Measurements from ENCODE around the gene RNF123. TPM values are rescaled to one million over a fixed set of nuclear protein-coding genes. Genes with fewer than 3 reads are reported as not detected.

The RNF123 gene
- total and polyA plus RNA-seq, 10 of the 15 experiments (the other 5 are each of a cell fraction or from before 2014, with no cell fraction given) = 4.2 to 31.5 (median 17.6) TPM

DNA sequence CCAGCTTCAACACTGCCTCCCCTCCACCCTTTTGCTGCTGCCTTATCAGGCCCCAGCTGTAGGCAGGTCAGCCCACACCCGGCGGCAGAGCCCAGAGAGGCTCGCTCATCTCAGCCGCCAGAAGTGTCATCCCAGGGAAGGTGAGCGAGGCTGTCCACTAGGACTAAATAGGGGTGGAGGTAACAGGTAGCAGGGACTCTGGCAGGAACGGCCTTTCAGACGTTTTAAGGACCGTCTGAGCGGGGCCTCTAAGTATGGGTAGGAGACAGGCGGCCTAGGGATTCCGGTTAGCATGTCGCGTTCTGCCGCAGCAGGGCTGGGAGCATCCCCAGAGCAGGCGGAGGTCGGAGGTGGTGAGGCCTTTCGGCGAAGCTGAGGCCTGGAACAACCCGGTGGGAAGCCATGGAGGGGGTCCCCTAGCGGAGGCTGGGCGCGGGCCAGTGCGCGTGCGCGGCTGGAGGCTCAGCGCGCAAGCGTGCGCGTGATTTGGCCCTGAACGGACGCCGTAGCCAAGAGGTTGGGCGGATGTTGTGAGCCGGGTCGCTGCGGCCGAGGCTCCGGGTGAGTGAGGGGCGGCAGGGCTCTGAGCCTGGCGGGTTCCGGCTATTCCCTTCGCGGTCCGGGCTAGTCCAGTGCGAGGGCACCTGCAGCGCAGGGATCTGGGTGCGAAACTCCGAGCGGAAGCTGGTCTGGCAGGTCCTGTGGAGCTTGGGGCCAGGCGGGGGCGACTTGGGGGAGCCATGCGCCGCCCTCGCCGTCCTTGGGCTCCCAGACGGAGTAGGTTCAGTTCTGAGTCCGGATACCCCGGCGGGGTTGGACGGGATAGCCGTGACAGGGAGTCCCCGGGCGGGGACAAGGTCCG is at the start of gene RNF123, which contains the start of gene MST1 (continued):
- TF ChIP-seq, protein P1, sequence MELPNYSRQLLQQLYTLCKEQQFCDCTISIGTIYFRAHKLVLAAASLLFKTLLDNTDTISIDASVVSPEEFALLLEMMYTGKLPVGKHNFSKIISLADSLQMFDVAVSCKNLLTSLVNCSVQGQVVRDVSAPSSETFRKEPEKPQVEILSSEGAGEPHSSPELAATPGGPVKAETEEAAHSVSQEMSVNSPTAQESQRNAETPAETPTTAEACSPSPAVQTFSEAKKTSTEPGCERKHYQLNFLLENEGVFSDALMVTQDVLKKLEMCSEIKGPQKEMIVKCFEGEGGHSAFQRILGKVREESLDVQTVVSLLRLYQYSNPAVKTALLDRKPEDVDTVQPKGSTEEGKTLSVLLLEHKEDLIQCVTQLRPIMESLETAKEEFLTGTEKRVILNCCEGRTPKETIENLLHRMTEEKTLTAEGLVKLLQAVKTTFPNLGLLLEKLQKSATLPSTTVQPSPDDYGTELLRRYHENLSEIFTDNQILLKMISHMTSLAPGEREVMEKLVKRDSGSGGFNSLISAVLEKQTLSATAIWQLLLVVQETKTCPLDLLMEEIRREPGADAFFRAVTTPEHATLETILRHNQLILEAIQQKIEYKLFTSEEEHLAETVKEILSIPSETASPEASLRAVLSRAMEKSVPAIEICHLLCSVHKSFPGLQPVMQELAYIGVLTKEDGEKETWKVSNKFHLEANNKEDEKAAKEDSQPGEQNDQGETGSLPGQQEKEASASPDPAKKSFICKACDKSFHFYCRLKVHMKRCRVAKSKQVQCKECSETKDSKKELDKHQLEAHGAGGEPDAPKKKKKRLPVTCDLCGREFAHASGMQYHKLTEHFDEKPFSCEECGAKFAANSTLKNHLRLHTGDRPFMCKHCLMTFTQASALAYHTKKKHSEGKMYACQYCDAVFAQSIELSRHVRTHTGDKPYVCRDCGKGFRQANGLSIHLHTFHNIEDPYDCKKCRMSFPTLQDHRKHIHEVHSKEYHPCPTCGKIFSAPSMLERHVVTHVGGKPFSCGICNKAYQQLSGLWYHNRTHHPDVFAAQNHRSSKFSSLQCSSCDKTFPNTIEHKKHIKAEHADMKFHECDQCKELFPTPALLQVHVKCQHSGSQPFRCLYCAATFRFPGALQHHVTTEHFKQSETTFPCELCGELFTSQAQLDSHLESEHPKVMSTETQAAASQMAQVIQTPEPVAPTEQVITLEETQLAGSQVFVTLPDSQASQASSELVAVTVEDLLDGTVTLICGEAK (IDR thresholded peaks at IDR 0.05; ENCODE audit: borderline replicate concordance) = peak; percentile 89
- TF ChIP-seq, protein P2, sequence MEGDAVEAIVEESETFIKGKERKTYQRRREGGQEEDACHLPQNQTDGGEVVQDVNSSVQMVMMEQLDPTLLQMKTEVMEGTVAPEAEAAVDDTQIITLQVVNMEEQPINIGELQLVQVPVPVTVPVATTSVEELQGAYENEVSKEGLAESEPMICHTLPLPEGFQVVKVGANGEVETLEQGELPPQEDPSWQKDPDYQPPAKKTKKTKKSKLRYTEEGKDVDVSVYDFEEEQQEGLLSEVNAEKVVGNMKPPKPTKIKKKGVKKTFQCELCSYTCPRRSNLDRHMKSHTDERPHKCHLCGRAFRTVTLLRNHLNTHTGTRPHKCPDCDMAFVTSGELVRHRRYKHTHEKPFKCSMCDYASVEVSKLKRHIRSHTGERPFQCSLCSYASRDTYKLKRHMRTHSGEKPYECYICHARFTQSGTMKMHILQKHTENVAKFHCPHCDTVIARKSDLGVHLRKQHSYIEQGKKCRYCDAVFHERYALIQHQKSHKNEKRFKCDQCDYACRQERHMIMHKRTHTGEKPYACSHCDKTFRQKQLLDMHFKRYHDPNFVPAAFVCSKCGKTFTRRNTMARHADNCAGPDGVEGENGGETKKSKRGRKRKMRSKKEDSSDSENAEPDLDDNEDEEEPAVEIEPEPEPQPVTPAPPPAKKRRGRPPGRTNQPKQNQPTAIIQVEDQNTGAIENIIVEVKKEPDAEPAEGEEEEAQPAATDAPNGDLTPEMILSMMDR (IDR thresholded peaks at IDR 0.05 in 2 of 3, conservative IDR thresholded peaks at IDR 0.05 in 1 of 3; ENCODE audit: control insufficient read depth in 2 of 3, extremely low read depth in 1 of 3, insufficient read depth in 1 of 3, low read depth in 3 of 3, low read length in 3 of 3) = peak; percentile 23 to 46 (median 26); a peak in 2 of 6 replicates
- 0 out of 4 replicates have a peak, but pooled peaks of 1 of the 2 experiments have one; percentile 16 for TF ChIP-seq SRF (IDR thresholded peaks at IDR 0.05; ENCODE audit: low read depth in 2 of 2, low read length in 2 of 2)
- 0 out of 2 replicates have a peak, but pooled peaks have one; percentile 59 for TF ChIP-seq TARDBP (IDR thresholded peaks at IDR 0.05; ENCODE audit: borderline replicate concordance)
- TF ChIP-seq, protein P3, sequence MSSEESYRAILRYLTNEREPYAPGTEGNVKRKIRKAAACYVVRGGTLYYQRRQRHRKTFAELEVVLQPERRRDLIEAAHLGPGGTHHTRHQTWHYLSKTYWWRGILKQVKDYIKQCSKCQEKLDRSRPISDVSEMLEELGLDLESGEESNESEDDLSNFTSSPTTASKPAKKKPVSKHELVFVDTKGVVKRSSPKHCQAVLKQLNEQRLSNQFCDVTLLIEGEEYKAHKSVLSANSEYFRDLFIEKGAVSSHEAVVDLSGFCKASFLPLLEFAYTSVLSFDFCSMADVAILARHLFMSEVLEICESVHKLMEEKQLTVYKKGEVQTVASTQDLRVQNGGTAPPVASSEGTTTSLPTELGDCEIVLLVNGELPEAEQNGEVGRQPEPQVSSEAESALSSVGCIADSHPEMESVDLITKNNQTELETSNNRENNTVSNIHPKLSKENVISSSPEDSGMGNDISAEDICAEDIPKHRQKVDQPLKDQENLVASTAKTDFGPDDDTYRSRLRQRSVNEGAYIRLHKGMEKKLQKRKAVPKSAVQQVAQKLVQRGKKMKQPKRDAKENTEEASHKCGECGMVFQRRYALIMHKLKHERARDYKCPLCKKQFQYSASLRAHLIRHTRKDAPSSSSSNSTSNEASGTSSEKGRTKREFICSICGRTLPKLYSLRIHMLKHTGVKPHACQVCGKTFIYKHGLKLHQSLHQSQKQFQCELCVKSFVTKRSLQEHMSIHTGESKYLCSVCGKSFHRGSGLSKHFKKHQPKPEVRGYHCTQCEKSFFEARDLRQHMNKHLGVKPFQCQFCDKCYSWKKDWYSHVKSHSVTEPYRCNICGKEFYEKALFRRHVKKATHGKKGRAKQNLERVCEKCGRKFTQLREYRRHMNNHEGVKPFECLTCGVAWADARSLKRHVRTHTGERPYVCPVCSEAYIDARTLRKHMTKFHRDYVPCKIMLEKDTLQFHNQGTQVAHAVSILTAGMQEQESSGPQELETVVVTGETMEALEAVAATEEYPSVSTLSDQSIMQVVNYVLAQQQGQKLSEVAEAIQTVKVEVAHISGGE (CRISPR knock-in tag; IDR thresholded peaks at IDR 0.05) = peak; percentile 87
- no peak for TF ChIP-seq RAD51 (IDR thresholded peaks at IDR 0.05)
- TF ChIP-seq, protein P4, sequence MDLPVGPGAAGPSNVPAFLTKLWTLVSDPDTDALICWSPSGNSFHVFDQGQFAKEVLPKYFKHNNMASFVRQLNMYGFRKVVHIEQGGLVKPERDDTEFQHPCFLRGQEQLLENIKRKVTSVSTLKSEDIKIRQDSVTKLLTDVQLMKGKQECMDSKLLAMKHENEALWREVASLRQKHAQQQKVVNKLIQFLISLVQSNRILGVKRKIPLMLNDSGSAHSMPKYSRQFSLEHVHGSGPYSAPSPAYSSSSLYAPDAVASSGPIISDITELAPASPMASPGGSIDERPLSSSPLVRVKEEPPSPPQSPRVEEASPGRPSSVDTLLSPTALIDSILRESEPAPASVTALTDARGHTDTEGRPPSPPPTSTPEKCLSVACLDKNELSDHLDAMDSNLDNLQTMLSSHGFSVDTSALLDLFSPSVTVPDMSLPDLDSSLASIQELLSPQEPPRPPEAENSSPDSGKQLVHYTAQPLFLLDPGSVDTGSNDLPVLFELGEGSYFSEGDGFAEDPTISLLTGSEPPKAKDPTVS (IDR thresholded peaks at IDR 0.05; ENCODE audit: low read depth, low read length) = no peak
- peak; percentile 81 for TF ChIP-seq HCFC1 (IDR thresholded peaks at IDR 0.05; ENCODE audit: low read length)
- TF ChIP-seq EGR1 (IDR thresholded peaks at IDR 0.05; ENCODE audit: borderline replicate concordance in 1 of 2, low read depth in 2 of 2, low read length in 2 of 2) = peak in 1 of 2 experiments; percentile 17; a peak in 1 of 3 replicates
- TF ChIP-seq ZNF274 (IDR thresholded peaks at IDR 0.05; ENCODE audit: insufficient read depth, insufficient read length) = no peak
